HG02588 (cell line): ENCODE results near the gene CD200R1.
A peak's percentile ranks its signal among the peaks of the same experiment; 100 is the strongest.
"Not testable (repeated sequence)": the region's sequence is repeated elsewhere in the genome, so short reads cannot be mapped to it uniquely, and the experiment has no call there.

Experiments used
- ATAC-seq: cut with Tn5 transposase; IDR thresholded peaks from one replicate; pipeline ENCODE4 v1.9.1; 2021; ENCODE audit warnings: mild to moderate bottlenecking, moderate library complexity; ENCODE audit not compliant: unreplicated experiment

CD200R1 gene

DNA sequence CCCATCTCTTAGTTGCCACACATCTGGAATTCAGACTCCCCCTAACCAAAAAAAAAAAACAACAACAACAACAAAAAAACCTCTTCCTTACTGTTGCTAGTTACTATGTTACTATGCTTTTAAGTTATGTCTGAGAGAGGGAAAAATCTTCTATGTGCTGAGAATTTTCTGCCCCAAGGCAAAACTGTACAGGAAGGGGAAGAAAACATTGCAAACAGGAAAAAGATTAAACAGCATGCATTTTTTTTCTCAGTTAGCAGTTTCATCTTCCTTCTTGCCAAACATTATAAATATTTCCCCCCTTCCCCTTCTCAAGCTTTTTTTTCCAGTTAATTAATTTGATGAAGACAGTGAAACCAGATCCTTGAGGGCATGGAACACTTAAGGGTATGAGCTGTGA is 1.1 kb upstream of the CD200R1 start:
- no peak for ATAC-seq

DNA sequence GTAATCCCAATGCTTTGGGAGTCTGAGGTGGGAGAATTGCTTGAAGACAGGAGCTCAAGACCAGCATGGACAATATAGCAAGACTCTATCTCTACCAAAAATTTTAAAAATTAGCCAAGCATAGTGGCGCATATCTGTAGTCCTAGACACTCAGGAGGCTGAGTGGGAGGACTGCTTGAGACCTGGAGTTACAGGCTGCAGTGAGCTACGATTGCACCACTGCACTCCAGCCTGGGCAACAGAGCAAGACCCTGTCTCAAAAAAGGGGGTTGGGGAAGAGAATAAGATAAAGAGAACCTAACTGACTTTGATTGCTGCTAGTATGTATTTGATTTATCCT is 755 bp downstream of the CD200R1 start:
- ATAC-seq: peak; percentile 22

DNA sequence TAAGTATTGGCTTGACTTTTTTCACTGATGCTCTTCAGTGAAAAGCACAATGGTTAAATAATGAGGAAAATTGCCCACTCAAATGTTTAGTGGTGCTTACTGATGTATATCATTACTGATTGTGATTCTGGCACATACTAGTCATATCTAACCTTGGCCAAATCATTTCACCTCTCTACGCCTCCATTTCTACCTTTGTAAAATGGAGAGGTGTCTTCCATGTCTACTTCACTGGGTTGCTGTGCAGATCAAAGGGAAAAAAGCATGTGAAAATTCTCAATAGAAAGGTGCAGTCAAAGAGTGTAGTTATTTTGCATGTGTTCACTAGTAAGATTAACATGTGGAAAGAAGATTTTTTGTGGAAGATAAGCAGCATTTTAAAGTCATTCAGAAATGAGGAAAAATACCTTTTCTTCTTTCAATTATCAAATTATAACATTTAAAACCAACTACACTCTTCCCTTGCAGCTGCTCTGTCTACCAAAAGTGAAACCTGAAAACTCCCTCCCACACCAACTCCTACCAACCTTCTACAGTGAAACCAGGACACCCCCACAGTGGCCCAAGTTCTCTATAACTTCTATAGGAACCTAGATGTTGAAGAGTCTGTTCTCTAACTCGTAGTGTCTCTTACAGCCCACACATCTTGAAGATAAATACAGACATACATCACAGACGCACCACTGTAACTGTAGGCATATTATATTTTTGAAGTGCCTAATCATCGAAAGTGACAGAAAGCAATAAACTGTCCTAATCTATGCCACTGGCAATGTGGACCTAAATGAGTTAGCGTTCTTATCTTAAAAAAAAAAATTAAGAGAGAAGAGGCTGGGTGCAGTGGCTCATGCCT is 1.4 kb downstream of the CD200R1 start:
- ATAC-seq: peak; percentile 92

DNA sequence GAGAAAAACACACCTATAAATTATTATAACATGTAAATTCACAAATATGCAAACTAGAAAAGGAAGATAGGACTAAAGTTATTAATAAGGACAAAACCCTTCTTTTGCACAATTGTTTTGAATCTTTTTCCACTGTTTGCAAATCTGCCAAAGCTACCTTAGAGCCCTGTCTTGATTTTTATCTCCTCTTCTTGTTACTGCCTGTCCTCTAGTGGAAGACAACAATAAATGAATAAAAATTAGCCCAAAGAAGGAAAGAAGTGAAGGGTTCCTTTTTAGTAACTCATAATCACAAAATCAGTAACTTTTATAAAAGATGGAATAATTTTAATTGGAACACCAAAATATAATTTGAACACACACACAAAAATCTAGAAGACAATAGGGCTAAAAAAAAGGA is 2.7 kb downstream of the CD200R1 start:
- ATAC-seq: no peak

DNA sequence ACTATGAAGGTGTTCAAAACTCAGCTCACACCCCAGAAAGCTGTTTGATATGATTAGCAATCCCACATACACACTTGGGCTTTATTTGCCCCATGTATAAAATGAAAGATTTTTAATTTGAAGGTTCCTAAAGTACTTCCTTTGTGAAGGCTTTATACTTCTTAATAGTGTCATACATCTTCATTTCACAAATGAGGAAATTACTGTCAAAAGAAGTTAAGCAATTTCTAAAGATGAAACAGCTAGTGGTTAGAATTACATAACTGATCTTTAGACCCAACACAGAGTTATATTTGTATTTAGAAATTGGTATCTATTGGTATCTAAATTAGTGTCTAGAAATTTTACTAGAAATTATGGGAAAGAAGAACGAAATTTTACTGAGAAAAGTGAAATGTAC is 7.1 kb downstream of the CD200R1 start:
- ATAC-seq: no peak

DNA sequence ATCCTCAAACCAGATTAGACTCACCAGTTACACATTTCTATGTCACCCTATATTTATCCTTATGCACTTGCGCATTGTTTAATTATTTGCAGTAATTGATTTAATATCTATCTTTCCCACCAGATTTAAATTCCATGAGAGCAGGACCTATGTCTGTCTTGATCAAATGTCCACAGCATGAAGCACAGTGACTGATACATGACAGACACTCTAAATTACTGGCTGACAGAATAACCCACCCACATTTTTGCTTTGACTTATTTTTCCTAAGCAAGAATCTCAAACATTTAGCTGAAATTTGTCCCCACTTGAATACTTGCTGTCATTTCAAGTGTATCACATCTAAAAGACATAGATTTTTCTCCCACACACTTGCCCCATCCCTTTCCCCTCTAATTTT is 7.5 kb downstream of the CD200R1 start:
- no peak for ATAC-seq

DNA sequence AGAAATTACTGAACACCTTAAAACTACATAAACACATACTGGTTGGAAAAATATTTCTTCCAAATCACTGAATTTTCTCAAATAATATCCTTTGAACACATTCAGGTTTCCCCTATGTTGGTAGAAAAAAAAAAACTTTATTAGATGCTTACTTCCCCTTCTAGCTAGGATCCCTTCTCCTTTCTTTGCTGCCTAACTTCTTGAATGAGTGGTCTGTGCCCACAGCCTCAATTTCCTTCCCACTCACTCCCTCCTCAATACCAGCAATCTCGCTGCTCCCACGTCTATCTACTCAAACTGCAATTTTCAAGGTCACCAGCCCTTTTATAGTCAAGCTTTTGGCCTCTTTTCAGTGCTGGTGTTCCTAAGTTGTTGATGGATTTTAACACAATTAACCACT is 8.3 kb downstream of the CD200R1 start:
- no peak for ATAC-seq

DNA sequence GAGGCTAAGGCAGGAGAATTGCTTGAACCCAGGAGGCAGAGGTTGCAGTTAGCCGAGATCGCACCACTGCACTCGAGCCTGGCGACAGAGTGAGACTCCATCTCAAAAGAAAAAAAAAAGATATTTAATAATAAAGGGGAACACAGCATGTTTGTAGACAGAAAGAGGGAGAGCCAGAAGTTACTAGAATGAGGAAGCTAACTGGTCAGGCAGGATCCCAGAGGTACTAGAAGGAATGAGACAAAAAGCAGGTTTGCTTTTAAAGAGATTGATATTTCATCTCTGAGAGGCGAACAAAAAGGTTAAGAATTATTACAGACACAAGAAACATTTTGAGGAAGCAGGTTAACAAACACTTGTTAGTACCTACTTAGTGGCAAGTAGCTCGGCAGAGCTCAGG is 9.2 kb downstream of the CD200R1 start:
- ATAC-seq: no peak

DNA sequence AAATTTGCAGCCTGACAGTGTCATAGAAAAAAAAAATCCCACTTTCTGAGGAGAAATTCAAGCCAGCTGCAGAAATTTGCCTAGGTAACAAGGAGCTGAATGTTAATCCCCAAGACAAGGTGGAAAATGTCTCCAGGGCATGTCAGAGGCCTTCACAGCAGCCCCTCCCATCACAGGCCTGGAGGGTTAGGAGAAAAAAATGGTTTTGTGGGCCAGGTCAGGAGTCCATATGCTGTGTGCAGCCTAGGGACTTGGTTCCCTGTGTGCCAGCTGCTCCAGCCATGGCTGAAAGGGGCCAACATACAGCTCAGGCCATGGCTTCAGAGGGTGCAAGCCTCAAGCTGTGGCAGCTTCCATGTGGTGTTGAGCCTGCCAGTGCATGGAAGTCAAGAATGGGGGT is 11.2 kb downstream of the CD200R1 start:
- ATAC-seq: no peak

DNA sequence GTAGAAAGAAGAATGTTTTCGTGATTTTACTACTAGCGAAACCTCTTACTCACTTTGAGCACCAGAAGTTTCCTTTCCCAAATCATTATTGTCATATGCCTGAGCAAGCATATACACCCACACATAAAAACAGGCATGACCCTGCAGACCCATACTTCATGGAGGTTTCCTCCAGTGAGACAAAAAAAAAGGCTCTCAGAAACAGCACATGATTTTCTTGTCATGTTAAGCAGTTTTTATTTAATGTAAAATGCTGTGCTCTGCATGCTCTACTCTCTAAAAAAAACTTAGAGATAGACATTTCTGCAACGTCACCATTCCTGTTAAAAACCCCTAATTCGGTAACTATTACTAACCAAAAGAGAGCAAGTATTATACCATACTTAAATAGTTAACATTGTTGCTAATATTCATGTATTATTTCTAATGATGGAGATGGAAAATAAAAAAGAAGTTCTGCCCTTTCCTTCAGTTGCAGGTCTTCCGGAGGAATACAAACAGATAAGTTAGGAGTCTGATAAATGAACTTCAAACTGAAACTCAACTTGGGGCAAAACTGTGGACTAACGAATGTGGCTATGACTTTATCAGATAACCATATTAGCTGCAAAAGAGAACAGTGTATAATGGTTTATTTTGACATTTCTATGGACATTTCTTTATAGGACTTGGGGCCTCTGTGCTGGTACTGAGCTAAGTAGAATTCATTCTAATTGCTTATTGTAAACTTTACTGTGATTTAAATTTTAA is 15.9 kb downstream of the CD200R1 start:
- peak; percentile 68 for ATAC-seq

DNA sequence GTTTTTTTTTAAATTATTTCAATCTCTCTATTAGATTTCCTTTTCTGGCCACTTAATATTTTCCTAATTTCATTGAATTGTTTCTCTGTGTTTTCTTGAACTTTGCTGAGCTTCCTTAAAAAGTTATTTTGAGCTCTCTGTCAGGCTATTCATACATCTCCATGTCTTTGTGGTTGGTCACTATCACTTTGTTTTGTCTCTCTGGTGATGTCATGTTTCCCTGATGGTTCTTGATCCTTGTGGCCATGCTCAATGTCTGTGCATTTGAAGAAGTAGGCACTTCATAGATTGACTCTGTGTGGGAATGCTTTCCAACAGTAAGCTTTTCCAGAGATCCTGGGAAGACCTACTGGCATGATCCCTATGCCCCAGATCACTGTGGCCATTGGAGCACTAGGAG is 18.6 kb downstream of the CD200R1 start:
- no peak for ATAC-seq

DNA sequence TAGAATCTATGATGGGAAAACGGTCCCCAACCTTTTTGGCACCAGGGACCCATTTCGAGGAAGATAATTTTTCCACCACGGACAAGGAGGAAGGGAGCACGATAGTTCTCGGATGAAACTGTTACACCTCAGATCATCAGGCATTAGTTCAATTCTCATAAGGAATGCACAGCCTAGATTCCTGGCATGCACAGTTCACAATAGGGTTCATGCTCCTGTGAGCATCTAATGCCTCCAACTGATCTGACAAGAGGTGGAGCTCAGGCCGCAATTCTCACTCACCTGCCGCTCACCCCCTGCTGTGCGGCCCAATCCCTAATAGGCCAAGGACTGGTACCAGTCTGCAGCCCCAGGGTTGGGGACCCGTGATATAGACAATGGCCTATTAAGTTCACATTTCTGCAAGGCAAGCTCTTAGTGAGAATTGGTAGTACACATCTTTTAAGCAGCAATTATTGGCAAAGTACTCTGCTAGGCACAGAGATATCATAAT is 26.5 kb downstream of the CD200R1 start:
- no peak for ATAC-seq

DNA sequence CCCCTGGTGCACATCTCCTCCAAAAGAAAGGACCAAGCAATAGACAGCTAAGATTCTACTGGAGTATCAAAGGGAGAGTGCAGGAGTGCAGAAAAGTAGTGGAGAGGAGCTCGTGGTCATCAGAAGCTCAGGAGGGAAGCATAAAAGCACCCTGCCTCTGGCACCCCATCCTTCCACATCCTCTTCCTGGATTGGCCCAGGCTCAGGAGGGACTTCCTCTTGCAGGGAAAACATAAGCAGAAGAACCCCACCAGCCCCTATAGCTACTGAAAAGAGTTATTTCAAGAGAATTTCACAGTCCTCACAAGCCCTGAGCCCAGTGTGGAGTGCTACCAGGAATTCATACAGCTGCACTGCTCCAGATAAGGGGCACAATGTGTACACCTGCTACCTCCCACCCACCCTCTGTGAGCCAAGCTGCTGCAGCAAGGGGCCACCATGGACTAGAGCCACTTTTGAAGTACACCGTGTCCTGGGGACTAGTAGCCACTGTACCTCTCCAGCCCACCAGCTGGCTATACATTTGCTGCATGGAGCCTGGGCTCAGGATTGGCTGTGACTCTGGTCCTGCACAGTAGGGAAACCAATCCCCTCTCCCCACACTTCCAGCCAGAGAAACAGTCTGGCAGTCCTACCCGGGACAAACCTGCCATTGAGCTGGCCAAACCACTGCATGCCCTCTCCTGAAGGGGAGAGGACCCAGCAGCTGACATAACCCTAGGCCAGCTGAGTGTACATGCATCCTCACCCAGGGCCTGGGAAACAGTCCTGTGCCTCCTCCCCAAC is 43.0 kb downstream of the CD200R1 start:
- ATAC-seq: no peak

DNA sequence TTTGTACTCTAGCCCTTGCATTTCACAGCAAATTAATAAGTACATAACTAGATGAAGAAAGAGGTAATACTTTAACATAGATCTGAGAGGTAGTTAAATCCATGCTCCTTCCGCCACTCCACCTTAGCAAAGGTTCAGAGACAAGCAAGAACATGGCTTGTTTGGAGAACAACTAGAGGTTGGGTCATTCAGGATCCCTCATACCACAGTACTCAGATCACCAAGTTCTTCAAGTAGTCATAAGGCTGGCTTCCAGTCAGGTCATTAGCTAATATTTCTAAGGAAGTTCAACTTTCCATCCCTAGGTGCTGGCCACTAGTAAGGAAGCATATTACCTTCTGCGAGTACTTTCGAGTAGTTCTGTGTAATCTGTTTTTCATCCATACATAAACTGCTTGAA is 44.1 kb downstream of the CD200R1 start:
- no peak for ATAC-seq

DNA sequence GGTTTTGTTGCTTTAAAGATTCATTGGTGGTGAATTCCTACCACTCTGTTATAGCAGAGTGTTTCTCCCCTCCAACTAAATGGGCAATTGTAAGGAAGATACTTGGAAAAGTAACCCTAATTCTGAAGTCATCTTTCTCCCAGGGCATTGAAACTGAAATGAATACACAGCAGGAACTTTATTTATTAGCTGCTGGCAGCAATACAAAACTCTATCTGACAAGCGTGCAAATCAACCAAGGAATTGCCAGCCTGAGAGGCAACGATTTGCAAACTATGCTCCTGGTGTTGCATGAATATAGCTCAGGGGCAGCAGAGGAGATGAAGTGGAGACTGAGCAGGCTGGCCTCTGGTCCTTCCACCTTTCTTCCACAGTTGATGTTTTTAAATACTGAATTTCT is 48.9 kb downstream of the CD200R1 start:
- ATAC-seq: no peak

DNA sequence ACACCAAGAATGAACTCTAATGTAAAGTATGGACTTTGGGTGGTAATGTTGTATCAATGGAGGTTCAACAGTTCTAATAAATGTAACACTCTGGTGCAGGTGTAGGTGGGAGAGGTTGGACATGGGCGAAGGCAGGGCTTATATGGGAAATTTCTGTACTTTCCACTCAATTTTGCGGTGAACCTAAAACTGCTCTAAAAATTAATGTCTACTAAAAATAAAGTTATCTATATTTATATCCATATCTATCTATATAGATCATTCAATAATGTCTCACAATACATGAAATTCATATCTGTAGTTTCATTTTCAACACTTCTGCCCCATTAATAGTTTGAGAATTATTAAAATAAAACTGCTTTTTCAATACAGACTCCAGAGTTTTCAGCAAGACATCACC is 49.3 kb downstream of the CD200R1 start:
- ATAC-seq: no peak

DNA sequence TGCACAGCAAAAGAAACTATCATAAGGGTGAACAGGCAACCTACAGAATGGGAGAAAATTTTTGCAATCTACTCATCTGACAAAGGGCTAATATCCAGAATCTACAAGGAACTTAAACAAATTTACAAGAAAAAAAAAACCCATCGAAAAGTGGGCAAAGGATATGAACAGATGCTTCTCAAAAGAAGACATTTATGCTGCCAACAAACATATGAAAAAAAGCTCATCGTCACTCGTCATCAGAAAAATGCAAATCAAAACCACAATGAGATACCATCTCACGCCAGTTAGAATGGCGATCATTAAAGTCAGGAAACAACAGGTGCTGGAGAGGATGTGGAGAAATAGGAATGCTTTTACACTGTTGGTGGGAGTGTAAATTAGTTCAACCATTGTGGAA is 55.4 kb downstream of the CD200R1 start:
- ATAC-seq: not testable (repeated sequence)

DNA sequence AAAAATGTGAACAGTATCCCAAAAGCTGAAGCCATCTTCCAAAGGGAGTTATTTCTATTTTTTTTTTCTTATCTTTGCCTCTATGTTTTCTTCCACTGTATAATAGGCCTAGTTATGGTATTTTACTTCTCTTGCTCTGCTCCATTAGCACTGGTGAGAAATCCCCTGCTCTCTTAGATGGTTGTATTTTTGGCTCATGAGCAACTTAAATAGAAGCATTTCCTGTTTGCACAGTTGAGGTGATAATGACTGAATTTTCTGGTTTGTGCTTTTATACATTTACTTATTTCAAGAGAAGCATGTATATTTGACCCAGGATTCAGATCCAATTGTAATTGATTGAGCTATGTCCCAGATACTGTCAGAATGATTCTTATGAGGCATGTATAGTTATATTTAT is 66.7 kb downstream of the CD200R1 start:
- peak; percentile 93 for ATAC-seq

DNA sequence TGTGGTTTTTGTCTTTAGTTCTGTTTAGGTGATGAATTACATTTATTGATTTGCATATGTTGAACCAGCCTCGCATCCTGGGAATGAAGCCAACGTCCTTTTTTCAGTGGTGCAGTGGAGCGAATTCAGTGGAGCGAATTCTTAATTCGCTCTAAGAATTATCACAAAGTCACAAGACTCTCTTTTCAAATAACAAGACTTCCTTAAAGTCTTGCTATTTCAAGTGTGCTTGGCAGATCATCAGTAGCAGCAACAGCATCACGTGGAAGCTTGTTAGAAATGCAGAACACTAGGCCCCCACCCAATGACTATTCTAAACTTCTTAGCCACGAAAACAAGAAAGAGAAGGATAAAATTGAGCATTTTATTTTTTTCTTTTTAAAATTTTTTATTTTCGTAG is 70.1 kb downstream of the CD200R1 start:
- no peak for ATAC-seq

DNA sequence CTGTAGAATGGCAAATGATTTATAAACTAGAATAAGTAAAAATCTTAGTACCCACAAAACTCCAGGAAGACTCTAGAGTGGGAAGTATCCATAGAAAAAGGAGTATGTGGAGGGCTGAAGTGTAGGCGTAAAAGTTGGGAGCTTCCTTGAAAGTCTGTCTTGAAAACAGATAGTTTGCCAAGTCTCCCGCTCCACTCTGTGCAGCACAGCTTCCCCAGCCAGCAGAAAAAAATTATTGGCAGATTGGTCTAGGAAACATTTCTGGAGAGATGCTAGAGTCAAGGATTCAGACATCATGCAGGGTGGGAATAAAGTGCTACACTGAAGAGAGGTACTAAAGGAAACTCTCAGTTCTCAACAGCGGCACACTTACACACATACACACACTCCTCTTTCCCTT is 74.8 kb downstream of the CD200R1 start:
- ATAC-seq: no peak

DNA sequence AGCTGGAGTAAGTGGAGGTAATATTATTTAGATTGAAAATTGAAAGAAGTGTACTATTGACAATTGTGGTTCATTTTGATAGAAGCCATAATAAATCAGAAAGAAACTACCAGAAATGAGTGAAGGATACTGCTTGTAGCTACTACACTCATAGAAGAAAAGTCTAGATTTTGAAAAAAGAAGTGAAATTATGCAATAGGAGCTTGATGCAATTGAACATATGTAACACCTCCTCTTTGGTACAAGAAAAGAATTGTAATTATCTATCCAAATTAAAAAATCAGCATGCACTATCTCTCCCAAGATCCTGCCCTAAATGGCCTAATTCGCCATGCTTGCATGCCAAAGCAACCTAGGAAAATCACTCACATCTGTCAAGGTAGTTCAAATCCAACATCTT is 77.1 kb downstream of the CD200R1 start:
- no peak for ATAC-seq

DNA sequence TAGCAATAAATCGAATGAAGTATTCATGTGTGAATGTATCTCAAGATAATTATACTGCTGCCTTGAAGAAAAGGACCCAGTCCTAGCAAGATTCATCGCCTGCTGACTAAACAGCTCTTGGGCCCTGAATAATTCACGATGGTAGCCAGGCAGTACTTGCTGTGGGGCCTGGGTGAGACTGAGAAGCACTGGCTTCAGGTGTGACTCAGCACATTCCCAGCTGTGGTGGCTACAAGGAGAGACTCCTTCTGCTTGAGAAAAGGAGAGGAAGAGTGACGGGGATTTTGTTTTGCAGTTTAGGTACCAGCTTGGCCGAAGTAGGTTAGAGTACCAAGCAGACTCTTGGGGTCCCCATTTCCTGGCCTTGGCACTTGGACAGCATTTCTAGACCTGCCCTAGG is 80.6 kb downstream of the CD200R1 start:
- no peak for ATAC-seq
